ENCODE results near the gene DMRTA1. TPM values are rescaled to one million over a fixed set of nuclear protein-coding genes. Genes with fewer than 3 reads are reported as not detected.

DMRTA1 gene
- 5.5 and 6.5 TPM in 2 replicates for total RNA-seq

GRCh38 chr9:22446589-22446949 lies at the start of gene DMRTA1:
DMRTA1 (plus strand) TSS chr9:22446824; CDS start chr9:22447066, 242 bp downstream.

